Bone marrow (tissue), 2 donors: ENCODE results near the gene ZNF598.

Experiments
- DNase-seq, 2 donors: peaks; one replicate each; lab custom pipeline; 2025; lab: John Stamatoyannopoulos, UW

The ZNF598 gene

DNA sequence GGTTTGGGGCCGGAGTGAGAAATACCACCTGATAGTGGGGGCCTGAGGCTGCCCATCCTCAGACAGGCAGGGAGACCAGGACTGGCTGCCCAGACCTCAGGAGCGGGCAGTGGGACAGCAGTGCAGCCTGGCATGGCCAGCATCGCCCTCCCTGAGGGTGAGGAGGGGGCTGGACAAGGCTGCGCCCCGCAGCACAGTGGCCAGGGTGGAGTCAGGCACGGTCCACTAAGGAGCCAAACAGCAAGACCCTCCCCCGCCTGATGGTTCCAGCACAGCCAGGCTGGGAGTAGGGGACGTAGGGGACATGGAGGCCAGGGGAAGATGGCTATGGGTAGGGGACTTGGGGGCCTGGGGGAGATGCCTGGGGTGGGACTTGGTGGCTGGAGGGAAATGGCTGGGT, 3.3 kb downstream of the ZNF598 start:
- DNase-seq = no peak

DNA sequence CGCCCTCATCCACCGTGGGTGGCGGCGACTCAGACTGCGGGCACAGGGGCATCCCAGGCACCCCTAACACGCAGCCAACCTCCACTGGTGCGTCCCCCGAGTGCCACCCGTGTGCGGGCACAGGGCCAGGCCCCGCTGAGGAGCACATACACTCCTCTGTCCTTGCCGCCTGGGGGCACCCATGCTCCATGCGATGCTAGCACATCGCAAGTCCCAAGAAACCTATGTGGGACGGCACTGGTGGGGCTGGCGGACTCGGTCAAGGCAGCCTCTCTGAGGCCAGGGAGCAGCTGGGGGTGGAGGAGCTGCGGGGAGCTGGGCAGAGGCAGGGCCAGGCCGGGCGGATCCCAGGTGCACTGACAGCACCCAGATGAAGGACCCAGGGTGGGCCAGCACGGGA, 4.0 kb downstream of the ZNF598 start:
- peak in 1 of 2 donors; percentile 36 for DNase-seq

DNA sequence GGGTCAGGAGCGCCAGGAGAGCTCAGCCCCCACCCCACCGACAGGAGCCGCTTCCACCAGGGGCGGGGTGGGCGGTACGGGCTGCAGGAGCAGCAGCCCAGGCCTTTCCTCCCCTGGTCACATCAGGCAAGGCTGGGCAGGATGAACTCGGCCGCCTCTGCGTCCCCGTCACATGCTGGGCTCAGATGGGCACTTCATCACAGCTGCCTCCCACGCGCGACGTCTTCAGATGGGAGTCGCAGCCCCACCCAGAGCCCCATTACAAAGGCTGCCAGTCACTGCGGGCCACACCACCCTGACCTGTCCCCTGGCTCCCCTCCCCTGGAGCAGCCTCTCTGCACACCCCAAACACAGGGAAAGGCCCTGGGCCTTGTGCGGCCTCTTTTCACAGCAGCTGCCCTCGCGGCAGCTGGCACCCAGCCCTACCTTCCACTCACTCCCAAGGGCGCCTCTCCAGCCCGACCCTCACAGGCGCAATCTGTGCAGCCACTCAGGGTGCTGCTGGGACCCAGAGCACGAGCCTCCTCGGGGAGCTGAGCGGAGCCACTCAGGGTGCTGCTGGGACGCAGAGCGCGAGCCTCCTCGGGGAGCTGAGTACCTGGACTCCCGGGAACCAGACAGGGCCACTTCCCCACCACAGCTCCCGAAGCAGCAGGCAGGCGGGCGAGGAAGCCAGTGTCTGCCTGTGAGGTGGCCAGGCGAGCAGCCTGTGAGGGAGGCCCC, 4.7 kb downstream of the ZNF598 start:
- DNase-seq = no peak

DNA sequence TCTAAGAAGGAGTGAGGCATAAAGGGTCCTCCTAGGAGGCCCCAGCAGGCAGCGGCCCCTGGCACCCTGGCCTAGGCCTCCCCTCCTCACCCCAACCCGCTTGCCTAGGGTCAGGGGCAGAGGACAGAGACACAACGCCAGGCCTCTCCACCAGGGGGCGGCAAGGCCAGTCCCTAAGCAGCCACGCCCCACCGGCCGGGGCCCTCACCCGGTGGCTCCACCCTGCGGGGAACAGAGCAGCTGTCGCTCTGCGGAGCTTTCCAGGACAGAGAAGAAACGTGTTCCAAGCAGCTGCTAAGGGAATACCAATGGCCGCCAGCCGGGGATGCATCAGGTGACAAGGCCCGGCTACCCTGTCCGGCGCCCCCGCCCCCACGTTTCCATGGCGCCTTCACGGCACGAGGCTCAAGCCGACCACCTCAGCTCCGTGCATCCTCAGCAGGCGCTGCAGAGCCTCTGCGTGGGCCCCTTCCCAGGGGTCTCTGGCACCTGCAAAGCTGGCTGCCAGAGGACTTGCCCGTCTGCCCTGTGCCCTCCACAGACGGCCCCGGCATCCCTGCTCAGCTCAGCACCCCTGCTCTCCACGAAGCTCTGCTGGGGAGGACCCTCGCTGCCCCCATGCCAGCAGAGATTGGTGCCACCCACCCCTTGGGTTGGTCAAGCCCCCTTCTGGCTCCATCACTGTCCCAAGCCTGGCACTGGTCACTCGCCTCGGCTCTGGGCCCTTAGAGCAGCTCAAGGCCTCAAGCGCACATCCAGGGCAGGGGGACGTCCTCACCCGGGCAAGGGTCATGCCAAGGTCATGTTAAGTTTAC, 5.6 kb downstream of the ZNF598 start:
- peak; percentile 66 to 79 for DNase-seq

DNA sequence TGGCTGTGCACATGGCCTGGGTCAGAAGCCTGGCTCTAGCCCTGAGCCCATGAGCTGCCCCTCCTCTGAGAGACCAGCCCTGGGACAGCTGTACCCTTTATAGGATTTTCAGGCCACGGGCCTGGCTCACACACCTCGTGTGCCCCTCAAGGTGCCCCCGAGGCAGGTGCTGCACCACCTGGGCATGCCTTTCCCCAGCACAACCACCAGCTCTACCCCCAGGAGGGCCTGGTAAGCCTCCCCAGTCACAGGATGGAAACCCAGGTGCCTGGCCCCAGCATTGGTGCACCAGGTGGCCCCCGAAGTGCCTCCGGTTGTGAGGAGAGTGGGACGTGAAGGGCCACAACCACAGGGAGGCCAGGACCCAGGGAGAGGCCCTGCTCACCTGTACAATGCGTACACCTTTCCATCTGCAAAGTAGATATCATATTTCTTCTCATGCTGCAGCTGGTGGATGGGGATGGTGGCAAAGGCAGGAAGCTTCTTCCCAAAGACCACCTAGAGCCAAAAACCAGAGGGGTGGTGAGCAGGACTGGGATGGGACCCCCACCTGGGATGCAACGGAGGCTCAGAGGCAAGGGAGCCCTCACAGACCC, 6.3 kb downstream of the ZNF598 start:
- DNase-seq = no peak

DNA sequence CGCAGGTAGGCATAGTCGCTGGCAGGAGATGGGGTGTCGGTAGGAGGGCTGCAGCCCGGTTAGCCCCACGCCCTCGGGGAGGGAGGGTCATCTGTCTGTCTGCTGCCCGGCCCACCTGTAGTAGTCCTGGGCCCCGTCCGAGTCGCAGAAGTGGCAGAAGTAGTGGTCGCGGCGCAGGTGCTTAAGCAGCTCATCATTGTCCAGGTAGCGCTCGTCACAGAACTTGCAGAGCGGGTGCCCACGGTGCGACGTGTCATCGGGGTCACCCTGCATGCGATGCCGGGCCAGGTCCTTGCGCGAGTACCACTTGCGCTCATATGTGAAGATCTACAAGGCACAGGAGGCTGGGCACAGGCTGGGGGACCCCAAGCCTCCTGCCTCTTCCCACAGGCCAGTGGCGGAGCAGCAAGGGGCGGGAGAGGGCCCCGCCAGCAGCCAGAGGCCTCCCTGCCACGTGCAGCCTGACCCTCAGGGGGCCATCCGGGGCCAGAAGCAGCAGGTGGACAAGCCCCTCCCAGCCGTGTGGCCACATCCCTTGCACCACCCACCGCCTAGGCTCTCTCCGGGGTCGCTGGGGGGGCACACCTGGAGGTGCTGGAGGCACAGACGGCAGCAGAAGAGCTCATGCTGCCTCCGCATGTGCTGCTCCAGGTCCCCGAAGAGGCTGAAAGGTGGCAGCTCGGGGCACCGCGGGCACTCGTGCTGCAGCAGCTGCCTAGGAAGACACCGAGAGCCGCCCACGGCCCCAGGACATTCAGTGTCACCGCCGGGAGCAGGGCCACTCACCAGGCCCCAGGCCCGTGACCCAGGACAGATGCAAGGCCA, 7.0 kb downstream of the ZNF598 start:
- no peak for DNase-seq

DNA sequence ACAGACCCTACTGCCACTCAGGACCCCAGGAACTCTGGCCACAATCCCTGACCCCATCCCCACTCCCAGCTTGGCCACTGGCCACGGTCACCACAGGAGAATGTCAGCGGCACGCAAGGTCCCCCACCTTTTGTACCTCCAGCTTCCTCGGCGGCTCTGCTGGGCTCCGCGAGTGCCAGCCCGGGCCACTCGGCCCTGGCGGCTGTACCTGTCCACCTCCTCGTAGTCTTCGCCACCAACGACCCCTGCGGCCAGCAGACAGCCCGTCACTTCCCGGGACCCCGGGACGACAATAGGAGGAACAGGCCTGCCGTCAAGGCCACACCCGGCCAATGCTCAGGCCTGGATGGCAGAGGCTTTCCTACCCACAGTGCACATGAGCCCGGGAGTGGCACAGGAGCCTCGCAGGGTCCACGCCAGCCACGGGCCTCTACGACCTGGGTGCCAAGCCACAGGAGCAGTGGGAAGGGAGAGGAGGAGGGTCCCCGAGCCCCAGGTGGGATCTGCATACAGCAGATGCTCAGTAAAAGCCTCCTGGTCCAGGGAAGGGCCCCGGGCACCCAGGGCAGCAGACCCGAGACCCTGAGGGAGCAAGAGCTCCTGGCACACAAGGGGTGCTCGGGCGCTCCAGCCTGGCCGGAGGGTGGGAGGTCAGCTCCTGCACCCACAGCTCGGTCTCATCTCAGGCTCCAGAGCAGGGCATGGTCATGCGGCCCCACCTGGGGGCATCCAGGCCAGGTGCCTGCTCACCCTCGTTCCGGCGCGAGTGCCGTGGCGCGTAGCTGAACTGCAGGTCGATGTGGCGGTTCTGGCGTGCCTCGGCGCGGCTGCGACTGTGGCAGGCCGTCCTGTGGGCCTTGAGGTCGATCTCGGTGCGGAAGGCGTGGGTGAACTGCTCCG, 7.9 kb downstream of the ZNF598 start:
- no peak for DNase-seq

DNA sequence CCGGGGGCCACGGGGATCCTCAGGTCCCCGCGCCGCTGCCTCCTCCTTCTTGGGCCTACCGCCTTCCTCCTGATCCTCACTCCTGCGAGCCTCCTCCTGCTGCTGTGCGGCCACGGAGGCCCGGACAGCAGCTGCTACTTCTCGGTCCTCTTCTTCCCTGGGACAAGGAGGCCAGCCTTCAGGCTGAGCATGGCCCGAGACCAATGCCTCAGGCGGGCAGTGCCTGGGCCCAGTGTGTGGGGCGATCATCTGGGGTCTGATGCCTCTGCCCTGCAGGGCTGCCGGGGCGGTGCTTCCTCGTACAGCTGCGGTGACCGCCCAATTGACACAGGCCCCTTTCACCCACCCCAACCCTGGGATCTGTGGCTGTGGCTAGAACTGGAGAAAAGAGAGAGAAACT, 8.6 kb downstream of the ZNF598 start:
- no peak for DNase-seq

DNA sequence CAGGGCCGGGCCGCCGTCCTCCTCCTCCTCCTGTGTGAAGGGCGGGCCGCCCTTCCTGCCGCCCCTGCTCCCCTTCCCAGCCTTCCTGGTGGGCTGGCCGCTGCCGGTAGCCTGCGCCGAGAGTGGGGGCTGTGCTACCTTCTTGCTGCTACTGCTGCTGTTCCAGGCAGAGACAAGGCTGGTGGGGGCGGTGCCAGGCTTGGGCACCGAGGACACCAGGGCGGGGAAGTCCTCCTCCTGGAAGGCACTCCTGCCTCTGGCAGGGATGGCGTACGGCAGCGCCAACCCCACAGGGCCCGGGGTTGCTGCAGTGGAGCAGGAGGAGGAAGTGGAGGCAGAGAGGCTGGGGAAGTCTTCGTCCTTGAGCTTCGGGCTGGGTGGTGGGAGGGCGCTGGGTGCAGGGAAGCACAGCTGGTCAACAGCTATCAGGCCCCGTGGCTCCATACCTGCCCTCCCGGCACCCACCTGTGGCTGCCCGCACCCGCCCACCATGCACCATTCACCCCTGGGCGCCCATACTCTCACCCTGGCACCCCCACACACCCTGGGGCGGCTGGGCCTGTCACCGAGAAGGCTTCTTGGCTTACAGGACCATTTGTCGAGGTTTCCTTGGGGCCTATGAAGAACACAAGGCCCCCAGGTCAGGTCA, 9.6 kb downstream of the ZNF598 start:
- DNase-seq = no peak

DNA sequence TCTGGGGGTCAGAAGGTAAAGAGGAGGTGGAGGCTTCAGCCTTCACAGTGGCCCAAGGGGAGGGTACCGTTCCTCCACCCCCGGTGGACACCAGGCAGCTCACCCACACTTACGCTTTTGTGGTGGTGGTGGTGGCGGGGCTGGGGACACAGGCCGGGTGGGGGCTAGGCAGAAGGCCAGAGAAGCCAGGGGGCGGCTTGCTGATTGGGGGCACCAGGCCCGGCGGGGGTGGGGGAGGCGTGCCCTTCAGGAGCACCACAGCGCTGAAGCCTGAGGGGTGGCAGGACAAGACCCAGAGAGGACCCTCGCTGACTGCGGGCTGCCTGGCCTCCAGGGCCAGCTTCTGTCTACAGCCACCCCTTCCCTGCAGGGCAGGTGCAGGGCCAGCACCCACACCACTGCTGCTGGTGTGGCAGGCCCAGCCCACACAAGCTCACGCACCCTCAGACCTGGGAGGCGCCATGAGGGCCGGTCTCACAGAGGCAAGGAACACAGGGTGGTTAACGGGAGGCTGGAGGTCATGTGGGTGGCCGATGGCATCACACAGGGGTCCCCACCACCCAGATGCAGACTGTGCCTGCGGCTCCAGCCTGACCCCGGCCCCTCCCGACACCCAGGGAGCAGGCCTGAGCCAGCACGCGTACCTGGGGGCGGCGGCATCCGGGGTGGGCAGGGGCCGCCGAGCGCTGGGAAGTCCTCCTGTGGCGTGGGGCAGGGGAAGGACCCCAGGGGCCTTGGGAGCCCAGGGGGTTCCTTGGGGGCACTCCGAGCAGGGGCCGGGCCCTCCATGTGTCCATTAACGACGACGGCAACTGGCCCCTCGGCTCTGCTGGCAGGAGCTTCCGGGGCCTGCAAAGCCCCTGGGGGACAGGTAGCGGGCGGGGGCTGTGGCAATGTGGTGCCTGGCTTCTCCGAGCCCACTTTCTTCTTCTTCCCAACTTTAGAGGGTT, 10.5 kb downstream of the ZNF598 start:
- no peak for DNase-seq

DNA sequence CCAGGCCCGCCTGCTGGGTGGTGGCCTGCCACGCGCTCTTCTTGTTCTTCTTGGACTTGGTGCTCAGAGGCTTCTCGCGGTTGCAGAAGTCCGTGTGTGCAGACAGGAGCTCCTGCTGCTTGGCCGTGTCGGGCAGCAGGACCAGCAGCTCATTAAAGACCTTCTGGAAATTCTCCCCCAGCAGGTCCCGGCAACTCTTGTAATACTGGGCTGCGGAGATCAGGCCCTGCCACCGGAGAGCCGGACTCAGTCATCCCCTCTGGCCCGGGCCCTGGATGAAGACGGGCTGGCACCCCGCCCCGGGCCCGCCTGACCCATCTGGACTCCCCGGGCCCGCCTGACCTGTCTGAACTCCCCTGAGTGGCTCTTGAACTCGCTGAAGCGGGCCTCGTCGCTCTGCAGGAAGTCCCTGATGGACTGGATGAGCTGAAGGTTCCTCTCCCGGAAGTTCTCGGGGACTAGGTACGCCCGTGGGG, 11.2 kb downstream of the ZNF598 start:
- no peak for DNase-seq

DNA sequence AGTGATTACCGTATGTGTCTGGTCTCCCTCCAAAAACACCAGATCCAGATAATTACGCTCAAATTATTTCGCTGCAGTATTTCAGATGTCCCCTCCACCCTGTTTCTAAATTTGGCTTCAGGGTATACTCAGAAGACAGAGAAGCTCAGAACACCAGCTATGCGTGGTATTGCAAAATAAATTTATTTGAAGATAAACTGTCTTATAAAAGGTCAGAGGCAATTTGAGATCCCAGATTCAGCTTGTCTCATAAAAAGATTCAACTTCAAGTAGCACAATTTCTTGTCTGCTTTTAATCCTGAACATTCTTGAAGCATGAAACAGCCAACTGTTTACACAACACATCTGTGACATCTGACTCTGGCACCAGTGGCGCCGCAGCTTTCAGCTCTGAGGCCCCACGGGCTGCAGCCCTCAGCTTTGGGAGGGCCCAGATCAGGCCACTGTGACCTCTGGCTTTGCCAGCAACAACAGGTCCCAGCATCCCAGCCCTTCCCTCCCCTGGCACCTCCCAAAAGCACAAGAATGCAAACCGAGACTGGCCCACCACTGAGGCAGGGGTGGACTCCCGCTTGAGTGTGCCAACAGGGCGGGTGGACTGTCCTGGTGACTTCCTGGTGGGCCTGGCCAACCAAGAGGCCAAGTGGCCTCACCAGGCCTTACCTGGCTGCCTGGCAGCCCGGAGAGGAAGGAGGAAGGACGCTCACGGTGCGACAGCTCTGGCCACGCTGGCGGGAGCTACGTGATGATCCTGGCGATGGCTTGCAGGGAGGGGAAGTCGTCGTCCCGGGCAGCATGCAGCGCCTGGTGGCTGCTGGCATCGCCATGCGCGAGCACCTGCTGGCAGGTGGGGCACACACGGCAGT, 11.9 kb downstream of the ZNF598 start:
- DNase-seq = no peak

DNA sequence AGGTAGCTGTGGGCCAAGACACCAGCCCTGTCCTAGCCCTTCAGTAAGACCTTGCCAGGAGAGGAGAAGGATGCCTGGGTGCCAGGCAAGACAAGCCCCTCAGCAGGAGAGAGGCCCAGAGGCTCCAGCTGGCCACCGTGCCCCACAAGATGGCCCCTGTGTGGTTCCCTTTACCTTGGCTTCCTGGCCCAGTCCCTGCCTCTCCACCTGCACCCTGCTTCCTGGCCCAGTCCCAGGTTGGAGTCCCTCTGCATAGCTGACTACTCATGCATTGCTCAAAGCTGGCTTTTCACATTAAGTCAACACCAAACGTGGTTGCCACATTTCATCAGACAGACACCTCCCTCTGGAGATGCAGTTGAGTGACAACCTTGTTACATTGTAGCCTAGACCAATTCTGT, 15.9 kb downstream of the ZNF598 start:
- DNase-seq = no peak

DNA sequence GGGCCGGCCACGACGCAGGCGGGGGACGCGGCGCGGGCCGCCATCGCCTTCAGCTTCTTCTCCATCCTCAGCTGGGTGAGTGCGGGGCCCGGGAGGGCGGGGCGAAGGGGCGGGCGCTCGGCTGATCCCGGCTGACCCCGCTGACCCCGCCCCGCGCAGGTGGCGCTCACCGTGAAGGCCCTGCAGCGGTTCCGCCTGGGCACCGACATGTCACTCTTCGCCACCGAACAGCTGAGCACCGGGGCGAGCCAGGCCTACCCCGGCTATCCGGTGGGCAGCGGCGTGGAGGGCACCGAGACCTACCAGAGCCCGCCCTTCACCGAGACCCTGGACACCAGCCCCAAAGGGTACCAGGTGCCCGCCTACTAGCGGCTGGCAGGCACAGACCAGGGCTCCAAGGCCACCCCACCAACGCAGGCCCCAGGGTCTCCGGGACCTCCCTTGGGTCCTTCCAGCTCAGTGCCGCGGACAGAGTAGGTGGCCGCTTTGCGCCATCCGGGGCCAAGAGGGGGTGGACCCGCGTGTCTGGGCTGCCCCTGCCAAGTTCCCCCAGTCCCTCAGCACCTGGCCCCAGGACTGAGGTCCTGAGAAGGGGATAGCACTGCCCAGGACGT, 16.8 kb downstream of the ZNF598 start:
- no peak for DNase-seq

DNA sequence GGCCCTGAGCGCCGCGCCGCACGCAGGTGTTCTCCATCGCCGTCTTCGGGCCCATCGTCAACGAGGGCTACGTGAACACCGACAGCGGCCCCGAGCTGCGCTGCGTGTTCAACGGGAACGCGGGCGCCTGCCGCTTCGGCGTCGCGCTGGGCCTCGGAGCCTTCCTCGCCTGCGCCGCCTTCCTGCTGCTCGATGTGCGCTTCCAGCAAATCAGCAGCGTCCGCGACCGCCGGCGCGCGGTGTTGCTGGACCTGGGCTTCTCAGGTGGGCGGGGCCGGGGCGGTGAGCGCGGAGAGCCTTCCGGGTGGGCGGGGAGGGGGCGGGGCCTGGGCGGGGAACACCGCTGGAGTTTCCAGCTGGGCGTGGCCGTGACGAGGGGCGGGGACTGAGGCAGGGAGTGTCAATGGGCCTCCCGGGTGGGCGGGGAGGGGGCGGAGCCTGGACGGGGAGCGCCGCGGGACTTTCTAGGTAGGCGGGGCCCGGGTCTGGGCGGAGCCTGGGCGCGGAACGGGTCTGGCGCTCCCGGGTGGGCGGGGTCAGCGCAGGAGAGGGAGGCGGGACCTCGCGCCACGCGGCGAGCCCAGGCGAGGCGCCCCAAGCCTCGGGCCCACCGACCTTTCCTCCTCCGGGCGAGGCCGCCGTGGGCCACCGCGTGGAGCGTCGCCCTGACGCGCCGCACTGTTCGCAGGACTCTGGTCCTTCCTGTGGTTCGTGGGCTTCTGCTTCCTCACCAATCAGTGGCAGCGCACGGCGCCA, 17.5 kb downstream of the ZNF598 start:
- DNase-seq = peak; percentile 25 to 97

DNA sequence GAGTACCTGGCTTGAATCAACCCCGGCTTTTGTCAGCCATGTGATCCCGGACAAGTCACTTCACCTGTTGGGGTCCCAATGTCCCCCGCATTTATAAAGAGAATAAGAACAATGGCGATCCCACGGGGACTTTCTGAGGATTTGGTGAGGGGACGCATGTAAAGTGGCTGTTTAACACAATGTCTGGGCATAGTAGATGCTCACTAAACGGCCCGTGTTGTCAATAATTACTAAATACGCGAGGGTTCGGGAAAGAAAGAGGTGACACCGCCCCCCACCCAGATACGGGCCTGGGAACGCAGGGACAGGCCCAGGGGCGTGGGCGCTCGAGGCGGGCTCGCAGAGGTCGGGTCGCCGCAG, 18.1 kb downstream of the ZNF598 start:
- DNase-seq = no peak

DNA sequence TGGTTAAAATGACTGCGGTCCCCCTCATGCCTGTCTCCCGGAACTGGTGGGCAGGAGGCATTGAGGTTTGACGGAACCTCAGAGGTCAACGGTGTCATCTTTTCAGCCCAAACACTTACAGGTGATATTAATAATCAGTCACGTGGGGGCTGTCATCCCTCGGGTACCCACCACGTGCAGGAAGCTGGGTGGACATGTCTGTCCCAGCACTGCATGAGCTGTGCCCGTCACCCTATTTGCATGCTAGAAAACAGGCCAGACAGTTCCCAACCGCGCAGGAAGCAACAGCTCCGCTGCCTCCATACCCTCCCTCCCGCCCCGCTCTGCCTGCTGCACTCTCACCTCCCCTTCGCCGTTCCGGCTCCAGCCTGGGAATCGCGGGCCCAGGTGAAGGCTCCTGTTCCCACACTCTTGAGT, 18.5 kb downstream of the ZNF598 start:
- peak; percentile 12 to 38 for DNase-seq
